HG02885 (cell line): Measurements from ENCODE around the gene GATA3.

Experiments used
- ATAC-seq: cut with Tn5 transposase; IDR thresholded peaks from one replicate; pipeline ENCODE4 v1.9.1; 2021; ENCODE audit warnings: mild to moderate bottlenecking; ENCODE audit not compliant: unreplicated experiment, poor library complexity

The GATA3 gene

GRCh38 chr10:8122611-8123369 is 68.3 kb downstream of the GATA3 start:
- no peak for ATAC-seq

GRCh38 chr10:8124436-8124835 is 69.9 kb downstream of the GATA3 start:
- ATAC-seq = no peak
